Raji (cell line): ENCODE data around the gene IKBKG.

Experiments
- POLR2A ChIP-seq: IDR thresholded peaks from 2 replicates; pipeline ENCODE4 v1.6.1; 2011; ENCODE audit warnings: low read depth, low read length, control low read depth; ENCODE audit not compliant: insufficient read depth

IKBKG gene

DNA sequence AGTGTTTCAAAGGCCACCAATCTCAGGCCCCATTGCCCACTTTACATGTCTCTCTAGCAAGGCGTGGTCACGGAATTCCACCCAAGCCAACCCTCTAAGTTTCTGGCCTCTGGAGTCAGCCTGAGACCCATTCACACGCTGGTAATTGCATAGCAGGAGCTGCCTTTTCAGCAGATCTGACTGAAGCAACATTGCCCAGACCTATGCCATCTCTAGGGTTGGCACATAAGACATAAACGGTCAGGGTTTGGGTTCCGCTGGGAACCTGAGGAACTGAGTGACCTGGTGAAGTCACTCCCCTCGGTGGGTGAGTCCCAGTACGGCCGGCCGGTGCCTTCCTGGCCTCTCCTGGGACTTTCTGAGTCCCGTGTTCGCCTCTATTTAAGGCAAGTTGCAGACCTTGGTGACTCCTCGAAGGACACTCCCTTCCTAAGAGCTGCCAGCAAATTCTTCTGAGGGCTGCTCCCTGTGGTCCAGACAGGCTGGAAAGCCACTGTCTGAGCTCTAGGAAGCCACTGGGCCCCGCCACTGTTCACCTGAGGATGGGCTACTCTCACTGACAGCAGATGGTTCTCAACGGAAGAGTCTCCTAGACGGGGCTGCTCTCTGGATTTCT is 53.4 kb downstream of the IKBKG start:
- no peak for TF ChIP-seq POLR2A

GRCh38 chrX:154602226-154602625 is 54.8 kb downstream of the IKBKG start:
- TF ChIP-seq POLR2A, result no peak

- no peak for TF ChIP-seq POLR2A
These were observed 55.5 kb downstream of the IKBKG start for GRCh38 chrX:154602766-154603437.

- TF ChIP-seq POLR2A, result no peak
These were observed 56.3 kb downstream of the IKBKG start for GRCh38 chrX:154603438-154604430.

- TF ChIP-seq POLR2A, result no peak
These were observed 58.1 kb downstream of the IKBKG start for GRCh38 chrX:154605566-154605965.

DNA sequence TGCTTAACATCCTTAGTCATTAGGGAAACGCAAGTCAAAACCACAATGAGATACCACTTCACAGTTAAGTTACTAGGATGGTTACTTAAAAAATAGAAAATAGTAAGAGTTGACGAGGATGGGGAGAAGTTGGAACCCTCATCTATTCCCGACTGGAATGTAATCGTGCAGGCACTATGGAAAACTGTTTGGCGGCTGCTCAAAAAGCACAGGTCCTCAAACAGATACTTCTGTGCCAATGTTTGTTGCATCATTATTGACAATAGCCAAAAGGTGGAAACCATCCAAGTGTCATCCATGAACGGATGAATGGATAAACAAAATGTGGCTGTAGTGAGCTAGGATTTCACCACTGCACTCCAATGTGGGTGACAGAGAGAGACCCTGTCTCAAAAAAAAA is 60.0 kb downstream of the IKBKG start:
- TF ChIP-seq POLR2A, result no peak
